A549 (cell line): ENCODE results near the gene BARX2. TPM values are rescaled to one million over a fixed set of nuclear protein-coding genes. Genes with fewer than 3 reads are reported as not detected.

Source experiments
- ATAC-seq, 2 experiments: fragments of 200-7000 bp in 1 of 2; fragments of >200 bp in 1 of 2; cut with Nextera tagmentation in 1 of 2; cut with Tn5 transposase in 1 of 2; 3 replicates each; pipeline versions ENCODE4 v1.8.0 to v1.9.1; 2018 to 2020; ENCODE audit warnings: mild to moderate bottlenecking in 1 of 2, moderate library complexity in 1 of 2
- CTCF ChIA-PET: fragments of 300-600 bp; sonication (Branson Sonifier 250); formaldehyde crosslinking; extraction: SDS; loops from one replicate; lab custom pipeline; 2021; ENCODE audit warnings: antibody characterized with exemption, inconsistent platforms; lab: Yijun Ruan, JAX
- POLR2A ChIA-PET: fragments of 350-600 bp; formaldehyde crosslinking; extraction: SDS; loops from one replicate; lab custom pipeline; 2021; ENCODE audit warnings: antibody characterized with exemption, inconsistent platforms; lab: Yijun Ruan, JAX
- DNase-seq, 2 experiments: peaks; one replicate each; pipeline versions ENCODE4 v3.0.0 to v3.0.0-alpha.2; 2011 to 2016; ENCODE audit warnings: low read depth in 1 of 2, low spot score in 1 of 2
- FAIRE-seq: peaks from 2 replicates; lab custom pipeline; 2011; peaks lifted over from hg19 to GRCh38; lab: Jason Lieb, UNC
- H3K27ac ChIP-seq, 2 experiments: fragments of >200 bp; sonication (Bioruptor Twin); formaldehyde crosslinking; 3 replicates each; pipeline ENCODE4 v1.5.1; 2016 to 2017
- H3K4me1 ChIP-seq: fragments of >200 bp; sonication (Bioruptor Twin); formaldehyde crosslinking; 3 replicates; pipeline ENCODE4 v1.6.1; 2016
- H3K4me2 ChIP-seq: fragments of >200 bp; sonication (Bioruptor Twin); formaldehyde crosslinking; 3 replicates; pipeline ENCODE4 v1.6.1; 2016
- H3K4me3 ChIP-seq: fragments of >200 bp; sonication (Bioruptor Twin); formaldehyde crosslinking; 3 replicates; pipeline ENCODE4 v1.5.1; 2016
- H3K9me3 ChIP-seq: fragments of >200 bp; sonication (Bioruptor Twin); formaldehyde crosslinking; 3 replicates; pipeline ENCODE4 v1.6.1; 2016
- BCL3 ChIP-seq: fragments of >200 bp; sonication (Bioruptor Twin); formaldehyde crosslinking; IDR thresholded peaks from 3 replicates; pipeline ENCODE4 v1.6.1; 2016
- CBX8 ChIP-seq: fragments of 200-600 bp; sonication (generic); IDR thresholded peaks from 2 replicates; pipeline ENCODE4 v1.6.1; 2016
- CHD4 ChIP-seq: fragments of 200-600 bp; sonication (generic); IDR thresholded peaks from 2 replicates; pipeline ENCODE4 v1.6.1; 2016; ENCODE audit warnings: antibody characterized with exemption, mild to moderate bottlenecking, borderline replicate concordance
- EHMT2 ChIP-seq: fragments of 200-600 bp; sonication (generic); IDR thresholded peaks from 2 replicates; pipeline ENCODE4 v1.6.1; 2016; ENCODE audit warnings: antibody characterized with exemption, low read depth, mild to moderate bottlenecking, moderate library complexity
- EP300 ChIP-seq, 2 experiments: fragments of >200 bp; sonication (Bioruptor Twin); formaldehyde crosslinking; IDR thresholded peaks; 2 replicates in 1 of 2; 3 replicates in 1 of 2; pipeline ENCODE4 v1.6.1; 2016 to 2017
- ESRRA ChIP-seq: fragments of 150-350 bp; IDR thresholded peaks from 2 replicates; pipeline ENCODE4 v1.6.1; 2014; ENCODE audit warnings: mild to moderate bottlenecking, low read length, borderline replicate concordance
- FOXS1 ChIP-seq: fragments of 250-450 bp; sonication (Bioruptor Pico); IDR thresholded peaks from 2 replicates; pipeline ENCODE4 v1.5.0; 2020; ENCODE audit warnings: mild to moderate bottlenecking, moderate library complexity
- HOXB5 ChIP-seq: fragments of 250-450 bp; sonication (Bioruptor Pico); IDR thresholded peaks from 2 replicates; pipeline ENCODE4 v1.5.0; 2020; ENCODE audit warnings: mild to moderate bottlenecking, moderate library complexity
- JUNB ChIP-seq: fragments of >200 bp; sonication (Bioruptor Twin); formaldehyde crosslinking; IDR thresholded peaks from 2 replicates; pipeline ENCODE4 v1.6.1; 2016
- KDM1A ChIP-seq: fragments of 200-600 bp; sonication (generic); IDR thresholded peaks from 2 replicates; pipeline ENCODE4 v1.6.1; 2016; ENCODE audit warnings: low read depth, mild to moderate bottlenecking
- MAX ChIP-seq: IDR thresholded peaks from 2 replicates; pipeline ENCODE4 v1.6.1; 2012
- MAZ ChIP-seq: fragments of 150-350 bp; IDR thresholded peaks from 2 replicates; pipeline ENCODE4 v1.6.1; 2014; ENCODE audit warnings: antibody characterized with exemption, low read depth, low read length, borderline replicate concordance
- NFE2L2 ChIP-seq: fragments of 150-350 bp; conservative IDR thresholded peaks from 2 replicates; pipeline ENCODE4 v1.6.1; 2014; ENCODE audit warnings: low read length
- PHF8 ChIP-seq: fragments of 200-600 bp; sonication (generic); IDR thresholded peaks from 2 replicates; pipeline ENCODE4 v1.6.1; 2016; ENCODE audit warnings: low read depth, mild to moderate bottlenecking, antibody characterized with exemption, moderate library complexity, borderline replicate concordance
- POLR2AphosphoS2 ChIP-seq: conservative IDR thresholded peaks from 2 replicates; pipeline ENCODE4 v1.6.1; 2012; ENCODE audit warnings: low read length, improper control_type of control experiment, inconsistent platforms
- RARB ChIP-seq: fragments of 250-450 bp; sonication (Bioruptor Pico); IDR thresholded peaks from 2 replicates; pipeline ENCODE4 v1.8.0; 2021; ENCODE audit warnings: mild to moderate bottlenecking, moderate library complexity
- RCOR1 ChIP-seq: fragments of 150-350 bp; IDR thresholded peaks from 2 replicates; pipeline ENCODE4 v1.6.1; 2014; ENCODE audit warnings: antibody characterized with exemption, low read length, low read depth
- TFCP2L1 ChIP-seq: fragments of 250-450 bp; sonication (Bioruptor Pico); IDR thresholded peaks from 2 replicates; pipeline ENCODE4 v1.5.0; 2021; ENCODE audit warnings: mild to moderate bottlenecking
- ZC3H11A ChIP-seq: fragments of 450-650 bp; IDR thresholded peaks from 2 replicates; pipeline ENCODE4 v1.6.1; 2014; ENCODE audit warnings: antibody characterized with exemption, mild to moderate bottlenecking
- WGBS: methylation state at CpG from one replicate; pipeline ENCODE4 v1.1.6; 2017; ENCODE audit errors: missing lambda C conversion rate; 5-methylcytosine and 5-hydroxymethylcytosine counted together
- polyA plus RNA-seq, 4 experiments: library from polyadenylated mRNA; depleted of rRNA in 3 of 4; stranded (reverse); fragments of >200 nt; fragmentation: RNase III in 1 of 4; extraction: RNeasy Plus Mini Kit Qiagen cat#74134 plus additional on column Dnase treatment in 1 of 4; gene quantifications; 2 replicates in 3 of 4; 3 replicates in 1 of 4; pipeline ENCODE4 v1.2.3, GENCODE V29; 2011 to 2017

Gene BARX2
- polyA plus RNA-seq, 2 of the 4 experiments (the other 2 are of a cell fraction): not detected

- no peak for TF ChIP-seq KDM1A
Measured at GRCh38 chr11:129374993-129375750, 476 bp upstream of the BARX2 start (continued).

- ATAC-seq (no peak), DNase-seq (no peak), FAIRE-seq (no peak)
- no peak overlapping the region for H3K4me3 ChIP-seq
- no peak overlapping the region for H3K4me2 ChIP-seq
- no peaks in the 10 kb centered on the region for H3K9me3 ChIP-seq
- ChIA-PET POLR2A (no interaction called here), CTCF (interaction anchor here (1.2 to 2.6 kb wide), 9 partner anchors 9 to 378 kb away, joined by 3 to 45 read pairs (median 9); no protein-coding TSS in a partner anchor)
- WGBS: 54% methylated on average over 11 of the region's 12 CpGs
- TF ChIP-seq CBX8 (peak; percentile 81), CHD4 (no peak)
- peaks cover 18% of the 10 kb centered on the region; the same call in 2 of the 3 replicates for H3K4me1 ChIP-seq
- no peak overlapping the region for H3K27ac ChIP-seq
Measured at GRCh38 chr11:129376658-129377341, 1.2 kb downstream of the BARX2 start.

DNA sequence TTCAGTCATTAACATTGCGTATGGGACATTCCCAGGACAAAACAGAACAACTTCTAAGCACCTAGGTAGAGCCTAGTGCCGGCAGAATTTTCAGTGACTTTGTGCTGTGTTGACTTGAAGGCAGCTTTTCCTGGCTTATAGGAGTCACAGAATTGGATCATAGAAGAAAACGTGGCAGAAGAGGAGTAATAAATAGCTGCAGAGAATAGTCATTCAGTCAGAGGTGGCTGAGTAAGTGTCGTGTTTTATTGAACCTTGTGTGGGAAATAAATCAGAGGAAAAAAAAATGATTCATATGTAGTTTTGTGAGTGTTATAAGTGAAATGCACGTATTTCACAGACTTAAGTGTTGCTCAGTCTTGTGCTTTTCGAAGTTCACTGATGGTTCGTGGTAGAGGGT lies 2.1 kb downstream of the BARX2 start:
- Histone ChIP-seq H3K9me3 (no peaks in the 10 kb centered on the region), H3K4me3 (no peak overlapping the region), H3K4me1 (peaks cover 18% of the 10 kb centered on the region; the same call in 2 of the 3 replicates), H3K27ac (no peak overlapping the region), H3K4me2 (no peak overlapping the region)
- TF ChIP-seq HOXB5 (CRISPR knock-in tag): no peak
- no peak for TF ChIP-seq FOXS1 (CRISPR knock-in tag)
- no peak for TF ChIP-seq ZC3H11A
- no peak for TF ChIP-seq CHD4
- TF ChIP-seq EHMT2: no peak
- no peak for TF ChIP-seq BCL3
- no peak for TF ChIP-seq EP300 (IDR thresholded peaks at IDR 0.05)
- no peak for TF ChIP-seq JUNB
- no peak for TF ChIP-seq ESRRA
- TF ChIP-seq POLR2AphosphoS2: no peak
- no peak for TF ChIP-seq MAX
- no peak for TF ChIP-seq MAZ
- no peak for TF ChIP-seq RCOR1
- TF ChIP-seq TFCP2L1: no peak
- no peak for FAIRE-seq
- POLR2A ChIA-PET: no interaction called here
- ATAC-seq: no peak
- WGBS: 35% methylated on average over 7 of the region's 7 CpGs
- no peak for DNase-seq
- CTCF ChIA-PET: no interaction called here

DNA sequence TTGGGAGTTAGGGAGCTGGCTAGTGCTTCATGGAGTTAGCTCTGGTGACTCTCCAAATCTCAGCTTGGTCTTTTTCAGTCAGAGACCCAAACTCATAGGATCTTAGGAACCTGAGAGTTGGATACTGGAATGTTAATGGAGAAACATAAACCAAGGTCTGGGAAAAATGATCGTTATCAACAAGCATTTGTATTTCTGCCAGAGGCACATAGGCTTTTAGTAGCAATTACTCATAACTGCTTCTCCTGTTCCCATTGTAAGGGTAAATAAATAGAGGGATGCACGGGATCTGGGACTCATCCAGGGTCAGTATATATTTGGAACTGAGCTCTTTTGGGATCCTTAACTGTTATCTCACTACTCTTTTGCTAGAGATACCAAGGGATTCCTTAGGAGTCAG lies 4.8 kb downstream of the BARX2 start:
- H3K9me3 ChIP-seq: no peaks in the 10 kb centered on the region
- no peaks in the 10 kb centered on the region for H3K4me1 ChIP-seq
- no peak overlapping the region for H3K4me3 ChIP-seq
- CTCF ChIA-PET: interaction anchor here (0.6 kb wide), 1 partner anchor 399 kb away, joined by 4 read pairs; no protein-coding TSS in a partner anchor
- no peak for DNase-seq
- no peak overlapping the region for H3K4me2 ChIP-seq
- TF ChIP-seq RARB (no peak), EHMT2 (no peak), NFE2L2 (no peak), BCL3 (no peak), TFCP2L1 (no peak), PHF8 (no peak), ESRRA (no peak)
- TF ChIP-seq, all 56 proteins: peak for 0
- no peak overlapping the region for H3K27ac ChIP-seq
- ATAC-seq (no peak), FAIRE-seq (no peak)
- POLR2A ChIA-PET: no interaction called here
- 0% methylated on average over 2 of the region's 2 CpGs for WGBS
